Measurements from ENCODE around the gene RAET1L.

DNA sequence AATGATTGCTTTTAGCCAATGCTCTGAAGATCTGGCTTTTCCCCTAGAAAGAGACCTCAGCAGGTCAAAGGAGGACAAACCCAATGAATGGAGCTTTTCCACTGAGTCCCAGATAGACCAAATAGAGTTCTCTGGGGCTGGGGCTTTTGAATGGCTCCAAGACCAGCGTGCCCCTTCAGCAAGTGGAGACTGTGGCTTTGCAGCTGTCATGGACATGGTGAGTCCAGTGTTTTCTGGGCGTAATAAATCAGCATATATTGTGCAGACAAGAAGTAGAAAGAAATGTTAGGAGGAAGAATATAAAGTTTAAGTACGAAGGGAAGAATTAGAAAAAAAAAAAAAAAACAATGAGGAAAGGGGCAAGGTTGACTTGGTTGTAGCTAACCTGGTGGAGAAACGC, 33.5 kb downstream of the RAET1L start:
- TF ChIP-seq CTCF (IDR thresholded peaks at IDR 0.05) (no peak), EP300 (IDR thresholded peaks at IDR 0.05; ENCODE audit: low read depth) (no peak), POLR2A (IDR thresholded peaks at IDR 0.05) (no peak)
